Measurements from ENCODE around the gene TRIM34. TPM values are rescaled to one million over a fixed set of nuclear protein-coding genes. Genes with fewer than 3 reads are reported as not detected.
"Not testable (repeated sequence)": the region's sequence is repeated elsewhere in the genome, so short reads cannot be mapped to it uniquely, and the experiment has no call there.

Gene TRIM34
- total and polyA plus RNA-seq, 2 of the 8 experiments (the other 6 are each of a cell fraction or from before 2014, with no cell fraction given) = 0.76 to 5.8 TPM

DNA sequence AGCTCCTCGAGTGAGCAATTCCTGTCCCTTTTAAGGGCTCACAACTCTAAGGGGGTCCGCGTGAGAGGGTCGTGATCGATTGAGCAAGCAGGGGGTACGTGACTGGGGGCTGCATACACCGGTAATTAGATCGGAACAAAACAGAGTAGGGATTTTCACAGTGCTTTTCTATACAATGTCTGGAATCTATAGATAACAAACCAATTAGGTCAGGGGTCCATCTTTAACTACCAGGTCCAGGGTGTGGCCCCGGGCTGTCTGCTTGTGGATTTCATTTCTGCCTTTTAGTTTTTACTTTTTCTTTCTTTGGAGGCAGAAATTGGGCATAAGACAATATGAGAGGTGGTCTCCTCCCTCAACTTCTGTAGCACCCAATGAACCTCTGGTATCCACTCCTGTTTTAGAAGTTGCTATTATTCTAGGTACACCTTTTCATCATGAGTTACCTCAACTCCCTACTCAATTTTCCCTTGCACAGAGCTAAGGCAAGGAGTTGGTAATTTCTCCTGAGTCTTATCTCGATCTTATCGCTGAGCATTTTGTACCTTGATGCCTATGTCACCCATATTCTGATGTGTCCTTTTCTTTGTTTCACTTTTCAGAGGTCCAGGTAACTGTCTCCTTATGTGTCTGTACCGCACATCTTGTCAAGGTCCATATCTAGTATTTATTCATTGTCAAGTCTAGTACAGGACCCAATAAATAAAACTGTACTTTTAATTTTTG, 66.6 kb downstream of the TRIM34 start:
- H3K14ac ChIP-seq (ENCODE audit: insufficient read length); H3K56ac ChIP-seq (replicated peaks; ENCODE audit: insufficient read length, low read depth, low read length); H2BK12ac ChIP-seq (ENCODE audit: low read depth, low read length); H3K27me3 ChIP-seq (replicated peaks in 1 of 4; ENCODE audit: control insufficient read depth in 3 of 4, extremely low read depth in 1 of 4, insufficient read depth in 3 of 4, low read length in 3 of 4); H4K8ac ChIP-seq (ENCODE audit: extremely low read depth, insufficient read depth, low read length); POLR2A ChIA-PET (ENCODE audit: partially characterized antibody); H3K23me2 ChIP-seq (ENCODE audit: low read depth, low read length); H2AFZ ChIP-seq (ENCODE audit: low read length); H3K9me3 ChIP-seq (ENCODE audit: insufficient read depth in 2 of 2, low read depth in 1 of 2, low read length in 1 of 2); H4K5ac ChIP-seq (ENCODE audit: insufficient read length, low read depth, low read length); H4K91ac ChIP-seq (replicated peaks; ENCODE audit: insufficient read length, low read length); H3K4ac ChIP-seq (replicated peaks; ENCODE audit: insufficient read length, low read depth, low read length); H3K18ac ChIP-seq (ENCODE audit: extremely low read depth, low read length); H3K23ac ChIP-seq (ENCODE audit: insufficient read length); H3K79me1 ChIP-seq (ENCODE audit: low read depth, low read length); H3K9ac ChIP-seq (replicated peaks in 1 of 4; ENCODE audit: extremely low read depth in 1 of 4, low read depth in 3 of 4, low read length in 3 of 4); H4K20me1 ChIP-seq (replicated peaks in 1 of 2; ENCODE audit: control insufficient read depth in 1 of 2, insufficient read depth in 2 of 2, low read length in 2 of 2); FAIRE-seq; H2BK120ac ChIP-seq (replicated peaks; ENCODE audit: low read depth, low read length); H2AK5ac ChIP-seq (ENCODE audit: low read depth, low read length); H2BK20ac ChIP-seq (ENCODE audit: low read length); H3K27ac ChIP-seq (ENCODE audit: low read depth, low read length); DNase-seq (ENCODE audit: low read depth in 1 of 2, low spot score in 2 of 2): not testable (repeated sequence)
- H3K79me2 ChIP-seq (ENCODE audit: control insufficient read depth in 1 of 2, insufficient read depth in 2 of 2, low read length in 2 of 2) = peaks cover 0 to 46% of the 10 kb centered on the region in 2 experiments; a peak in 2 of 4 replicates
- peaks cover 0 to 13% (median 7%) of the 10 kb centered on the region in 4 experiments; a peak in 5 of 8 replicates for H3K36me3 ChIP-seq (ENCODE audit: control insufficient read depth in 2 of 4, insufficient read depth in 4 of 4, low read length in 3 of 4)
- H3K4me2 ChIP-seq (ENCODE audit: insufficient read depth in 1 of 2, low read depth in 2 of 2, low read length in 2 of 2) = peak overlapping the region; percentile 70 to 87
- 80% methylated on average over 12 of the region's 12 CpGs; no CpG with 5 or more reads in 1 of the 2 experiments for WGBS, 2 experiments (ENCODE audit: extremely low coverage in 1 of 2, insufficient coverage in 1 of 2, insufficient read length in 1 of 2, insufficient replicate concordance in 2 of 2, low coverage in 1 of 2, low lambda C conversion rate in 2 of 2, missing lambda C conversion rate in 1 of 2)
- H3K4me3 ChIP-seq (ENCODE audit: extremely low read depth in 1 of 4, insufficient read depth in 2 of 4, low read depth in 3 of 4, low read length in 4 of 4) = peak overlapping the region; percentile 30 to 62 (median 46); a peak in 6 of 8 replicates
- H3K4me1 ChIP-seq (replicated peaks in 1 of 4; ENCODE audit: control insufficient read depth in 3 of 4, insufficient read depth in 4 of 4, low read length in 3 of 4) = peaks cover 0 to 12% (median 2%) of the 10 kb centered on the region in 4 experiments; a peak in 4 of 7 replicates
- H2BK15ac ChIP-seq (ENCODE audit: low read length) = peak overlapping the region; percentile 31; the same call in 1 of the 2 replicates
- CTCF ChIA-PET (ENCODE audit: partially characterized antibody) = interaction anchor here (1.1 kb wide), 1 partner anchor 13 kb away, joined by 3 read pairs; no protein-coding TSS in a partner anchor
- H2BK5ac ChIP-seq (ENCODE audit: low read depth, low read length) = 0 out of 2 replicates have a peak overlapping the region, but pooled peaks have one; percentile 74
